T-helper 2 cell treated with Interferon-gamma antibody and Interleukin-4, amounts not matched to agents 100 ng/mL and 5 ng/mL, for 36 hours (primary cell): ENCODE results near the gene NAP1L4. TPM values are rescaled to one million over a fixed set of nuclear protein-coding genes. Genes with fewer than 3 reads are reported as not detected.

ENCODE experiments used
- intact Hi-C: fragments of 100-400 bp; cut with micrococcal nuclease; formaldehyde crosslinking; loops from one replicate; pipeline ENCODE4 v1.15.1; 2023
- total RNA-seq: library from RNA; stranded (reverse); gene quantifications from 2 replicates; pipeline ENCODE4 v1.2.3, GENCODE V29; 2022

Gene NAP1L4
- total RNA-seq, 1 donor from 2014 or later, result 314 TPM

DNA sequence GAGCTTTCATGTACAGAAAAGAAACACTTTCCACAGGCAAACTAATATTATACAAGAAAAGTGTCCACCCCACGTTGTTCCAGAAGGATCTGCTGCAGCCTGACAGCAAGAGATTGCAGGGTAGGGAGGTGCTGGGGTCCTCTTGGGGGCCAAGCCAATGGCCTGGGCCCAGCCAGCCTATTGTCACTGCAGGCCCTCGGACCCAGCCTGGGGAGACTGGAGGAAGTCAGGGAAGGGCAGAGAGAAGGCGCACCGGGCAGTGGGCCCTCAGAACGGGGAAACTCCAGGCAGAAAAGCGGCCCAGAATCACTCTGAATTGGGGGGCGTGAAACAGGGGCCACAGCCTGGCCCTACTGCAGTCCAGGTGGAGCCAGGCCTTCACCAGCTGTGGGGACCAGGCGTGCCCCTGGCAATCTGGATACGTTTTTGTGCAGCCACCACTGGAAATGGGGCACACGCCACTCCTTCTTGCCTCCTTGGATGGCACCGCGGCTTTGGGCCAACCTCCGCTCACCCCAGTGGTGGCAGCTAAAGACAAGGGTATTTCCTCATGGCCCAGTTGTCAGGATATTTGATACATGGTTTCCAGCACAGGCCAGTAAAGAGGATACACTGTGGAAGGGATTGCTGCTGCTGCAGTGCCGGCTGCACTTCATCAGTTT, 3.9 kb upstream of the NAP1L4 start:
- intact Hi-C loops, result loop anchor here (10.0 kb wide), 1 partner anchor 1099 kb away; the partner anchor contains the start of gene RRM1

DNA sequence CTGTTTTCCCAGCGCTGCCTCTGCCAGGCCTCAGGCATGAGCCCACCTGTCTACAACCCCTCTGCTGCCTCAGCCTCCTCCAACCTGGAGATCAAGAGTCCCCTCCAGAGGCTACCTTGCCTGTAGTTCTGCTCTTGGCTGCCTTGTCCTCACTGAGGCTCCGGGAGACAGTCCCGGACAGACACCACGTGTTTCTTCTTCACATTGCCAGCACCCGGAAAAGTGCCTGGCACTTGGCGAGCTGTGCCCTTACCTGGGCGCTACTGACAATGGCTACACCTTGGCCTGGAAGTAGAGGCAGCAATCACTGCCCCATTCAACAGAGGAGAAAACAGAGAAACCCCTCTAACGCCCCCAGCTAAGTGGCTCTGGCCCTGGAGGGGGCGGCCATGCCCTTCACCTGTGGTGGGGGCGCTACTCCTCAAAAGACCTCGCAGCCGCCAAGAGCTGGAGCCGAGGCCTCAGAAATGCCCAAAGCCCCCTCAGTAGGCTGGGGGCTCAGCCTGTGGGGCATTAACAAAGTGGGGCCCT, 3.0 kb upstream of the NAP1L4 start:
- intact Hi-C loops, result loop anchor here (10.0 kb wide), 1 partner anchor 1100 kb away; the partner anchor contains the start of gene RRM1

DNA sequence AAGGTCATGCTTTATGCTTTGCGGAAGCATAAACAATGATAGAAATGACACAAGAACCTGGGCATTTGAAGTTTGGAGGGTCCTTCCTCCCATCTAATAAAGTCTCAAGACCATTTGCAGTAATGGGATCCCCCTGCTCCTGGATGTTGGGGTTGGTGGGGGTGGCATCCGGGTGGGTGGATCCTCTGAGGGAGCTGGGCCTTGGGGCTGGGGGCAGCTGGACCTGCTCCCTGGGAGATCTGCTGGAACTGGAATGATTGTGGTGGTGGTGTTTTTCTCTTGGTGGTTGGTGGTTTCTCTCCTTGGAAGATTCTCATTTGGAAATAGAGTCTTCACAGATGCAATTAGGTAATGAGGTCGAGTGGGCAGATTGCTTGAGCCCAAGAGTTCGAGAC, 2.2 kb upstream of the NAP1L4 start:
- intact Hi-C loops, result loop anchor here (10.0 kb wide), 1 partner anchor 1100 kb away; the partner anchor contains the start of gene RRM1

DNA sequence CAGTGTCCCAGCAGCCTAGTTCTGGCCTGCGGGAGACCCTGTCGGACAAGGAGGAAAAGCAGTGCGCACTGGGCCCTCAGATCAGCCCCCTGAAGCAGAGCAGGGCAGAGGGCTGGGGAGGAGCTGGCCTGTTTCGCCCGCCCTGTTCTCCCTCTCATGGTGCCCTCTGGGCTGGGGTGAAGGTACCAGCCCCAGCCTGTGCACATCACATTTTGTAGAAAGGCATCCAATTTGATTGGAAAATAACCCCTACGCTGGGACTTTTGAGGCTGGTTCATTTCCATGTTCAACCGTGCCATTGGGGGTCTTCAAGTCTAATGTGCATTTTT, 832 bp upstream of the NAP1L4 start:
- intact Hi-C loops, result loop anchor here (1.0 to 10.0 kb wide), 6 partner anchors 18 to 1102 kb away; partner anchors contain the start of genes CARS1 and RRM1

DNA sequence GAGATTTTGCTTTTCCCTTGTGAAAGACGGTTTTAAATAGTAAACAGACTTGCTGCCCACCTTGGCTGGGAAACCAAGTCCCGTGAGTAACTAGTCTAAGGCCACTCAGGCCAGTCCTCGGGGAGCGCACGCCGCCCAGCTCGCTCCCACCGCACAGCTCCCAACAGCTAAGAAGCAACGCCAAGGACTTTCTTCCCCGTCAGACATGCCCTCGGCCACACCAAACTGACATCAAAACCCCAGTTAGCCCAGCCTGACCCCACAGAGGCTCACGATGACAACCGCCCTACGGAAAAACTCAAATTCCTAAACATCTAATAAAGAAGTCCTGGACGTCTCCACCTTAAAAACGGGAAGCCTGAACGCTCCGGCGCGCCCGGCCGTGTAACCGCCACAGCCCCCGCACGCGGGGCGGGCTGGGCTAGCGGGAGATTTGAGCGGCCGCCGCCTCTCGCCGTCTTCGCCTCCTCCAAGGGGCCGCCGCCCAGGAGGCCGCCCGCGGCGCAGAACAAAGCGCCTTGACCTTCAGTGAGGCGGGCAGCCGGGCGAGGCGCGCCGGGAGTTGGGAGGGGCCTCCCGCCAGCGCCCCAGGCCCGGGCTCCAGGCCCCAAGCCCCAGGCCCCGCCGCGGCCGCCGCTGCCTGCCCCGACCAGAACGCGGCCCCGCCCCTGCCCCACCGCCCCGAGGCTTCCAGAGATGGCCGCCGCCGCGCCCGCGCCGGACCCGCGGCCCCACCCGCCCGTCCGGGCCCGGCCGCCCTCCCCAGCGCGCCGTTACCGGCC, 486 bp downstream of the NAP1L4 start:
- intact Hi-C loops, result loop anchor here (1.0 to 10.0 kb wide), 6 partner anchors 17 to 1103 kb away; partner anchors contain the start of genes CARS1 and RRM1

DNA sequence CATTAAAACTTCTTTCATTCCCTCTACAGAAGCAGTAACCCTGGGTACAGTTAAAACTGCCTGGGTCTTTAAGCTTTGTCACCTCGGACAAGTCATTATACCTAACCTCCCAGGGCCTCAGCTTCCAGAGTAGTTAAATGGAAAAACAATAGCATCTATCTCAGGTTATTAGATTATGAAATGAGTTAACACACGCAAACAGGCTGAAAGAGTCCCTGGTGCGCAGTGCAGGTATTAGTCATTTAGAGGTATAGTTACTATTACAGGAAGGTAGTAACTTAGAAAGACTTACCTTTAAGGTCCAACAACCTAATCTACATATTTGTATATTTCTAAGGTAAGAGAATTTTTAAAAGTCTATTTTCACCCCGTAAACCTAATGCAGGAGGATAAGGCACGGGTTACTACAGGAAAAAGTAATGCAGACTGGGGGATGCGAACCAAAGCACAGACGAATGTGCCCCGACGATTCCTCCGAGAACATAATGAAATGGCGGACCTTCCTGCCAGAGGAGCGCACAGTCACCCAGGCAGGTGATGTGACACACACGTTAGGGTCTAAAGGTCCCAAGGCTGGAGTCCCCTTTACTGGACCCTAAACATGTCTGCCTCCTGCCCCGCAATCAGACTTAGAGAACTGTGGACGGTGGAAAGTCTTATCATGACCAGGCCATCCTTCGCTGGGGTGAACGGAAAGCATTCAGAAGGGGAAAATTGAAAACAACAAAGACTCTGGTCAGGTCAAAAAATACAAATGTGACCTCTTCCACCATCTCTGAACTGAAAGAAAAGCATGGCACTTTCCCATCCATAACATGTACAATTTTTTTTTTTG, 1.3 kb downstream of the NAP1L4 start:
- intact Hi-C loops, result loop anchor here (10.0 kb wide), 1 partner anchor 1104 kb away; the partner anchor contains the start of gene RRM1

DNA sequence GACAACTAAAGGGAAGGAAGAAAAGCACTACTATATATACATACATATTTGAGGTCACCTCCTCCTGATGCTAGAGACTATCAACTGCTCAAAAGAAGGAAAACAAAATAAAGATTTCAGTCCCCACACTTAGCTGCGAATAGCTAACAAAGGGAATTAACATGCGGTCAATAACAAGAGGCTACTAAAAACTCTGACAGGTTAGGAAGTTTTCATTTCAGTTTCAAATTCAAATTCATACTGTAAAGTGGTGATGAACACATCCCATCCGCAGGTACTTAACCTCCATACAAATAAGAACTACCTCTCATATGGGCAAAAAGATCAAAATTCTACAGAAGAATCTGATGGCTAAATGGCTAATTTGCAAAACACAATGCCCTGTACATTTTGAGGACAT, 2.6 kb downstream of the NAP1L4 start:
- intact Hi-C loops, result loop anchor here (2.0 kb wide), 1 partner anchor 61 kb away; the partner anchor contains the start of gene PHLDA2

DNA sequence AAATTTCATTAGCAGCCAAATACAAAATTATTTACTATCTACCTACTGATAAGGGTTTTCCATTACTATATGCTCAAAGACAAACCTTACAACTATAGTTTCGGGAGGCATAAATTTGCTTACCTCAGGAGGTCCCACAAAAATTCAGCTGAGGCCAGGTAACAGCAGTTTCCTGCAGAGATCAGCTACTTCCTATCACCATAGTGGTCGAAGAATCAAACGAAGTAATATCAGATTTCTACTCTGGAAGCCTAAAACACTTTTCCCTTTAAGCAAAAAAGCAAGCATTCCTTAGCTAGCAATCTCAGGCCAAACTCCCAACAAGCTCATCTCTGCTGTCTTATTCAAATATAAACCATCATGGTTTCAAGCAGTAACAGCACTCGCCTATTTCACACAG, 3.1 kb downstream of the NAP1L4 start:
- intact Hi-C loops, result loop anchor here (2.0 kb wide), 1 partner anchor 60 kb away; the partner anchor contains the start of gene PHLDA2

DNA sequence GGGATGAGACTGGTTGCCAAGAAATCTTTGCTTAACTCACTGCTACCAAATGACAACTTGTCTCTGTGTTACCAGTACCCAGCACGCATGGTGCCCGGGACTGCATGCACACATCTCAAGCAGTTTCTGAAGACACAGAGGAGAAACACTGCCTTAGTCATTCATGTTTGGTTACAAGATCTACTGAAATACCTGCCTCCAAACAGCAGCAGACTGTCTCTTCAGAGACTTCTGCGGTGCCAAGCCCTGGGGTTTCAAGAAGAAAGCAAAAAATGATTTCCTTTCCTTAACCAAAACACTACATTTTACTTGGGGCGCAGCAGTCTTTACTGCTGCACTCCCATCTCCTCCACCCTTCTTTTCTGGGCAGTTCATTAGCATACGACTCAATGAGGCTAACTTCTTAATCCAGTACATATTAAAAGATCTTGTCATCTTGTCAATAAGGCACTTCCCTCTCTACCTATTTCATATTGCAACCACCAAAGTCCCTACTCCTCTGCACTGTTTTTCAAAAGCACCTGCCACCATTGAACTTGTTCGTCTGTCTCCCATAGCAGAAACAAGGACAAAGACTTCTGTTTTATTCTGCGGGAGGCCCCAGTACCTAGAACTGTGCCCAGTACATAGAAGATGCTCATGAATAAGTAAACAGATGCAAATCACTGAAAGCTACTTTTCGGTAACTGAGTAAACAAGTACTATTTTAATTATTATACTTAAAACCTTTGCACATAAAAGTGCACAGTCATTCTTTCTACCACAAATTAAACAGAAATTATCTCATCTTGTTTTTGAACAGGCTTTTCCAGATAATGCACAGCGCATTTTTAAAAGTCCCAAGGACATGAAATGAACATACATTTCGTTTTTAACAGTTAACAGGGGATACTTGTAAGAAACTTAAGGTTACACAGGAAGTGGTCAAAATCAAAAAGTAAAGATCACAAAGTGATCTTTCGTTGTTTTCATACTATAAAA, 4.0 kb downstream of the NAP1L4 start:
- intact Hi-C loops, result loop anchor here (2.0 kb wide), 1 partner anchor 59 kb away; the partner anchor contains the start of gene PHLDA2

DNA sequence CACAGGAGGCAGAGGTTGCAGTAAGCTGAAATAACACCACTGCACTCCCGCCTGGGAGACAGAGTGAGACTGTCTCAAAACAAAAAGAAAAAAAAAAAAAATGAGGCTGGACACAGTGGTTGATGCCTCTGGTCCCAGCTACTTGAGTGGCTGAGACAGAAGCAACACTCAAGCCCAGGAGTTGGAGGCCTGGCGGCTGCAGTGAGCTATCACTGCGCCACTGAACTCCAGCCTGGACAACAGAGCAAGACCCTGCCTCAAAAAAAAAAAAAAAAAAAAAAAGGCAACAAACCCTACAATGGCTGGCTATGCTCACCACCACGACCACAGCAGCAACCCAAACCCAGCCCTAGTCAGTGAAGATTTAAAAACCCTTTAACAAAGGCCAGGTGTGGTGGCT, 8.2 kb downstream of the NAP1L4 start:
- intact Hi-C loops, result no loop called here

DNA sequence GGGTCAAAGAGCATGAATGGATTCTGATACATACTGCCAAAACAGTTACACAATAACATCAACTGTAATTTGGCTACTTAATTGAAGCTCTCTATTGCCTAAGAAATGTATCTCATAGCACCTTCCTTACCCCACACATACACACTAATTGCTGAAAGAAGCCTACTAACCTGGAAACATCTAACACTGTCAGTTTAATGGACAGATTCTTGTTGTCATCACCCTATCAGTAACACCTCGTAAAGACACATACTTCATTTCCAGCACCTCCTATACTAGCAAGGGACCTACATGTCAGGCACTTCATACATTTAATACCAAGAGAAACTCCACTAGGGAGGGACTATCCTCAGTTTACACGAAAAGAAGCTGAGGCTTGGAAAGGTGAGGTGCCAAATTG, 9.9 kb downstream of the NAP1L4 start:
- intact Hi-C loops, result no loop called here

DNA sequence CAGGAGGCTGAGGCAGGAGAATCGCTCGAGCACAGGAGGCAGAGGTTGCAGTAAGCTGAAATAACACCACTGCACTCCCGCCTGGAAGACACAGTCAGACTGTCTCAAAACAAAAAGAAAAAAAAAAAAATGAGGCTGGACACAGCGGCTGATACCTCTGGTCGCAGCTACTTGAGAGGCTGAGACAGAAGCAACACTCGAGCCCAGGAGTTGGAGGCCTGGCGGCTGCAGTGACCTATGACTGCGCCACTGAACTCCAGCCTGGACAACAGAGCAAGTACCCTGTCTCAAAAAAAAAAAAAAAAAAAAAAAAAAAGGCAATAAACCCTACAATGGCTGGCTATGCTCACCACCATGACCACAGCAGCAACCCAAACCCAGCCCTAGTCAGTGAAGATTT, 11.0 kb downstream of the NAP1L4 start:
- intact Hi-C loops, result no loop called here

DNA sequence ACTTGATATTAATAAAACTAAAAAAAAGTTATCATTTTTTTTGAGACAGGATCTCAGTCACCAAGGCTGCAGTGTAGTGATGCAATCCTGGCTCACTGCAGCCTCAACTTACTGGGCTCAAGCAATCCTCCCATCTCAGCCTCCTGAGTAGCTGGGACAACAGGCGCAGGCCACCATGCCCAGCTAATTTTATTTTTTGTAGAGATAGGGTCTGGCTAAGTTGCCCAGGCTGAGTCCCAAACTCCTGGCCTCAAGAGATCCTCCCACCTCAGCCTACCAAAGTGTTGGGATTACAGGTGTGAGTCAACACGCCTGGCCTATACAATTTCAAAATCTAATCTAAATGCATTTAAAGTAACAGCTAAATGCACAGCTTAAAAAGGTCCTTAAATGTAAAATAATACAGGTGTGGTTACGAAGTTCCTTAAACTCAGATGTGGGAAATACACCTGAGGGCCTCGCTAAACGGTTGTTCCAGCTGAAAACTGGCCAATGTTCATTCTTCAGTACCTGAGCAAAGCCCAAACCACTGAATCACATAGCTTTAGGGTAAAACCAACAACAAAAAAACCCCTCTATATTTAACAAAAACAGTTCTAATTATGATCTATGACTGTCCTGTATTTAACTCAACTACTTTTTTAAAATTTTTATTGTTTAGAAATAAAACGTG, 11.8 kb downstream of the NAP1L4 start:
- intact Hi-C loops, result no loop called here

DNA sequence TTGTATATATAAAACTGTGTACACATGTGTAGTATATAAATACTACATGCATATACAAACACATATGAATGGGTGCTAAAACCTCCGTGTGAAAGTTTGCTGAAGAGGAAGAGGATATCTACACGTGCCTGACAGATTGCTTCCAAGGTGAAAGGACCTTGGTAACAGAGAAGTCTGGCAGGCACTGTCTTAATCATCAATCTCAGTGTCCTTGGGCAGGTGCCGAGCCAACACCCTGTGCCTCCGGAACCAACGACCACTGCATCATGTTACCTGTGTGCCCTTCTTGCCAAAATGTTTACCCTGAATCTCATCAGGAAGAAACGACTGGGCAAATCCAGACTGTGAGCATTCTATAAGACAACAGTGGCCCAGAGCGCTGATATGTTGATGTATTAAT, 15.0 kb downstream of the NAP1L4 start:
- intact Hi-C loops, result no loop called here

DNA sequence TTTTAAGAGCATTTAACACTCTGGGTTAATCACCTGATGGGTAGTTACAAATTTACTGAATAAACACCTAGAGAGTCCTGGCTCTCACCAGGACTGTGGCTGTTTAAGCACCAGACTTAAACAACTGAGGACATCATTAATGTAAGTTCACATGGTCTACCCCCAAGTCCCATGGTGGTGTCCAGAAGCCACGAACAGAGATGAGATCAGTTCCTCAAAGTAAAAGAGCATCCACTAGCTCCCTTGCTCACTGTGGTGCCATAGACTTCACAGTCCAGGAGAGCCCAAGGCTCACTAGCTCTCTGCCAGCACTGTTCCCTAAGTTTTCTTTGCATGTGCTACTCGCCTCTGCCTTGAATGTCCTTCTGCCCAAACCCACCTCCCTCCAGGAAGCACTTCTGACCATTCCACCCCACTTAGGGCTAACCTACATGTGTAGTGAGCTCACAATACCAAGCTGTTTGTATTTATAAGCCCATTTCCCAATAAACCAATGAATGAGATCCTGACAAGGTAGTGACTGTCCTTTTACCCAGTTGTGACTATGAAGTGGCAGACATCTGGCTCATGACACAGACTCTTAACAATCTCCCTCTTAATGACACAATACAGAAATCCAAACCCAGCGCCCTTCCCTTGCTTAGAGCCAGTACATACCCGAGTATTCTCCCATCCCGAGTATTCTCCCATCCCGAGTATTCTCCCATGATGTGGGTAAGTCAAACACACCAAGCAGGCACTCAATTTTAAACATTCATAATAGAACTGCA, 15.7 kb downstream of the NAP1L4 start:
- intact Hi-C loops, result no loop called here

DNA sequence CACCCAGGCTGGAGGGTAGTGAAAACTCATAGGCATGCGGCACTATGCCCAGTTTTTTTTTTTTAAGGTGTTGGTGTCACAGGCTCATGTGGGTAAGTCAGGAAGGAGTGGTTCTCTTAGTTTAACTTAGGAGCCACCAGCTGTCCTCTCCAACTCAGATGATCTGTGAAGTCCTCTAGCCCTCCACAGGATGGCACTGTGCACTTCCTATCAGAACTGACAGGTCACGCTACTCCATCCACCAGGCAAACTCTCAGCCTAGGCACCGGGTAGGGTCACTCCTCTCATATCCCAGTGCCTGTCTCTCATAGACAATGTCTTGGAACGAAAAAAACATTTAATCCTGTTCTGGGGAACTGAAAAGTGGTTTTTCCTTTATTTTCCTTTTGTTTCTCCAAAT, 16.5 kb downstream of the NAP1L4 start:
- intact Hi-C loops, result loop anchor here (2.0 kb wide), 2 partner anchors 17 to 45 kb away; partner anchors contain the start of gene NAP1L4

DNA sequence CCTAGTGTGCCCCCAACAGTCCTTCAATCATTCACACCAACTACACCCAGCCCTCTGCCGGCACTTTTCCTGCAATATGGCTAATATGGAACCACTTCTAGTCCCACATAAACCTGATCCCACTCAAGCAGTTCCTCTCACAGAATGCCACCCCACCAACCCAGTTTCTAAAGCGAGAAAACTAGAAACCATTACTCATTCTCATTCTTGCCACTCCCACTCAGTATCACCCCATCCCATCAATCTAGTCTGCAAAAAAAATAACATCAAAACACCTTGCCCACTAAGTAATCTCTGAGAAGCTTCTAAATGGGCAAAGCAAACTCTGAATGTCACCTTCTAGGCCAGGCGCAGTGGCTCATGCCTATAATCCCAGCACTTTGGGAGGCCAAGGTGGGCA, 17.9 kb downstream of the NAP1L4 start:
- intact Hi-C loops, result loop anchor here (2.0 kb wide), 2 partner anchors 19 to 47 kb away; partner anchors contain the start of gene NAP1L4

DNA sequence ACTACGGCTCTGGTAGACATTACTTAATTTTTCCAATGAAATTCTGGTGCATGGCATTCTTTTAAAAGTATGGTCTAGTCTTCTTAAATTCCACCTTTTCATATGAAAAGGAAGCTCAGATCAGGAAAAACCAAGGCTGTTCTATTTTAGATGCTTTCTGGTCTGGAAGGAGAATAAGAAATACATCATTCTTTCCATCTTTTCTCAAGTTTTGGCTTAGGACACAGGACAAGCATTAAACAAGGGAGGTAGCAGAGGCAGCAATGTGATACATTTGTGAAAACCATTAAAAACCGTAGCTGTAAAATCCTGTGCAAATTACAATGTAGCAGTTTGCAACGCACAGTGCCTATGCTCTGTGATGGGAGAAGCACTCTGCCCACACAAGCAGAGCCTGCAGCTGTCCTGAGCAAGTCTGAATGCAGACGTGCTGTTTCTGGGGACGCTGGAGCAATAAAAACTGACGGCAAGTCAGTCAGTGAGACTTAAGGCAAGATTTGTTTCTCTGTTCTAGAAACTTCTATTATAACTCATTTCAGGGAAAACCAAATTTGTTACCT, 23.7 kb downstream of the NAP1L4 start:
- intact Hi-C loops, result no loop called here
